T-cell (primary cell): ENCODE measurements around the gene SVIL. TPM values are rescaled to one million over a fixed set of nuclear protein-coding genes. Genes with fewer than 3 reads are reported as not detected.
"Not testable (repeated sequence)": the region's sequence is repeated elsewhere in the genome, so short reads cannot be mapped to it uniquely, and the experiment has no call there.

ENCODE experiments used
- ATAC-seq, 4 experiments: fragments of 200-7000 bp in 3 of 4; fragments of 150-1000 bp in 1 of 4; cut with Tn5 transposase; replicated peaks in 1 of 4; 1 replicate in 3 of 4; 2 replicates in 1 of 4; pipeline ENCODE4 v1.10.0; 2021; ENCODE audit warnings: moderate library complexity in 3 of 4, mild to moderate bottlenecking in 2 of 4, moderate number of reproducible peaks in 1 of 4
- CTCF ChIA-PET, 2 donors: fragments of 300-600 bp; sonication (Branson Sonifier 250); formaldehyde crosslinking; loops; one replicate each; lab custom pipeline; 2022; ENCODE audit warnings: antibody characterized with exemption in 2 of 2; lab: Charles Lee
- POLR2A ChIA-PET, 2 donors: fragments of 300-600 bp; sonication (Branson Sonifier 250); formaldehyde crosslinking; loops; one replicate each; lab custom pipeline; 2022; ENCODE audit warnings: antibody characterized with exemption in 2 of 2; lab: Charles Lee
- DNase-seq, 35 experiments: peaks; one replicate each; pipeline versions ENCODE4 v3.0.0 to v3.0.0-alpha.2; 2013 to 2023
- H3K27ac ChIP-seq: one replicate; pipeline ENCODE4 v1.5.1; 2013; ENCODE audit warnings: low read length
- H3K27me3 ChIP-seq, 2 experiments: replicated peaks in 1 of 2; 1 replicate in 1 of 2; 2 replicates in 1 of 2; pipeline versions ENCODE4 v1.6.1 to v1.7.0; 2013; ENCODE audit warnings: low read length in 1 of 2, mixed read lengths in 1 of 2; ENCODE audit not compliant: control insufficient read depth in 2 of 2, insufficient read depth in 2 of 2; ENCODE audit errors: extremely low read depth in 1 of 2
- H3K36me3 ChIP-seq, 2 donors: 1 replicate in 1 of 2; 2 replicates in 1 of 2; pipeline versions ENCODE4 v1.6.1 to v1.7.0; 2013; ENCODE audit warnings: low read length in 1 of 2; ENCODE audit not compliant: control insufficient read depth in 2 of 2, insufficient read depth in 1 of 2; ENCODE audit errors: extremely low read depth in 1 of 2
- H3K4me1 ChIP-seq, 2 experiments: 1 replicate in 1 of 2; 2 replicates in 1 of 2; pipeline versions ENCODE4 v1.6.1 to v1.7.0; 2013; ENCODE audit warnings: low read length in 2 of 2, mixed read lengths in 1 of 2; ENCODE audit not compliant: insufficient read depth in 2 of 2, control insufficient read depth in 1 of 2; ENCODE audit errors: extremely low read depth in 1 of 2
- H3K4me3 ChIP-seq, 2 donors: 1 replicate in 1 of 2; 2 replicates in 1 of 2; pipeline versions ENCODE4 v1.5.1 to v1.7.0; 2013; ENCODE audit warnings: mild to moderate bottlenecking in 2 of 2, low read length in 1 of 2, moderate library complexity in 1 of 2; ENCODE audit not compliant: control insufficient read depth in 1 of 2; ENCODE audit errors: extremely low read depth in 1 of 2
- H3K9me3 ChIP-seq: 2 replicates; pipeline ENCODE4 v1.7.0; 2013
- H3K27ac Mint-ChIP-seq, 2 donors: one replicate each; pipeline ENCODE4 v1.8.0; 2020 to 2021; ENCODE audit warnings: mild to moderate bottlenecking in 2 of 2, mixed read lengths in 2 of 2
- H3K27me3 Mint-ChIP-seq, 2 donors: one replicate each; pipeline ENCODE4 v1.8.0; 2021 to 2022; ENCODE audit warnings: mixed read lengths in 2 of 2
- H3K36me3 Mint-ChIP-seq: one replicate; pipeline ENCODE4 v1.8.0; 2021; ENCODE audit warnings: mixed read lengths
- H3K4me1 Mint-ChIP-seq, 3 donors: one replicate each; pipeline ENCODE4 v1.8.0; 2020 to 2022; ENCODE audit warnings: mixed read lengths in 3 of 3, mild to moderate bottlenecking in 1 of 3
- H3K4me3 Mint-ChIP-seq, 3 donors: one replicate each; pipeline ENCODE4 v1.8.0; 2020 to 2022; ENCODE audit warnings: mild to moderate bottlenecking in 3 of 3, mixed read lengths in 3 of 3, moderate library complexity in 3 of 3
- H3K9me3 Mint-ChIP-seq, 3 donors: one replicate each; pipeline ENCODE4 v1.8.0; 2020 to 2022; ENCODE audit warnings: mixed read lengths in 3 of 3
- WGBS: methylation state at CpG from one replicate; pipeline ENCODE4 v1.1.5; 2013; ENCODE audit warnings: missing lambda C conversion rate; ENCODE audit not compliant: insufficient coverage; 5-methylcytosine and 5-hydroxymethylcytosine counted together
- total RNA-seq, 35 experiments: library from RNA in 6 of 35; stranded (reverse) in 6 of 35; fragments of 120-200 nt in 1 of 35; gene quantifications; one replicate each; pipeline versions ENCODE4 v1.2.1 to v1.2.4 and lab custom pipeline; 2013 to 2026

Gene SVIL
- total RNA-seq, 5 donors from 2014 or later (not counting 1 experiment from before 2014, with no cell fraction given), result 17.4 to 45.6 (median 19.6) TPM

- H3K27me3 Mint-ChIP-seq, H3K9me3 ChIP-seq: not testable (repeated sequence)
- WGBS, result no CpG with 5 or more reads among the region's 11 CpGs
These were observed 128.3 kb downstream of the SVIL start for GRCh38 chr10:29506324-29506921.

GRCh38 chr10:29502351-29502750 is 132.4 kb downstream of the SVIL start:
- H3K4me3 Mint-ChIP-seq, result no peak overlapping the region
- no peaks in the 10 kb centered on the region for H3K27me3 ChIP-seq
- H3K27ac ChIP-seq, result no peak overlapping the region
- no peaks in the 10 kb centered on the region for H3K9me3 Mint-ChIP-seq
- no peaks in the 10 kb centered on the region for H3K4me1 ChIP-seq
- DNase-seq (no peak), ATAC-seq (no peak)
- no peaks in the 10 kb centered on the region for H3K36me3 ChIP-seq
- peaks cover 34% of the 10 kb centered on the region for H3K36me3 Mint-ChIP-seq
- no peaks in the 10 kb centered on the region for H3K4me1 Mint-ChIP-seq
- H3K4me3 ChIP-seq, result no peak overlapping the region
- no CpG with 5 or more reads among the region's 1 CpG for WGBS
- POLR2A ChIA-PET, result no interaction called here
- CTCF ChIA-PET, result interaction anchor here (0.9 to 1.5 kb wide), 2 partner anchors 10 to 11 kb away, joined by 4 read pairs; no protein-coding TSS in a partner anchor
- no peak overlapping the region for H3K27ac Mint-ChIP-seq
- H3K27me3 Mint-ChIP-seq, result no peaks in the 10 kb centered on the region
- no peaks in the 10 kb centered on the region for H3K9me3 ChIP-seq

More at GRCh38 chr10:29506324-29506921, 128.3 kb downstream of the SVIL start:
- H3K4me1 Mint-ChIP-seq, H3K27ac Mint-ChIP-seq, H3K4me3 Mint-ChIP-seq, H3K27ac ChIP-seq, ATAC-seq, DNase-seq, CTCF ChIA-PET, H3K4me1 ChIP-seq, H3K36me3 ChIP-seq, POLR2A ChIA-PET, H3K9me3 Mint-ChIP-seq, H3K27me3 ChIP-seq, H3K4me3 ChIP-seq: not testable (repeated sequence)
- H3K36me3 Mint-ChIP-seq, result peaks cover 34% of the 10 kb centered on the region

GRCh38 chr10:29501692-29502091 is 133.1 kb downstream of the SVIL start:
- H3K27me3 Mint-ChIP-seq, result no peaks in the 10 kb centered on the region
- H3K36me3 ChIP-seq, result no peaks in the 10 kb centered on the region
- no peaks in the 10 kb centered on the region for H3K9me3 Mint-ChIP-seq
- ATAC-seq (no peak), DNase-seq (no peak)
- peaks cover 0 to 2% (median under 1%) of the 10 kb centered on the region in 3 donors for H3K4me1 Mint-ChIP-seq
- H3K27ac ChIP-seq, result no peak overlapping the region
- no peak overlapping the region for H3K27ac Mint-ChIP-seq
- CTCF ChIA-PET, result interaction anchor here (0.9 to 1.5 kb wide), 2 partner anchors 10 to 11 kb away, joined by 4 read pairs; no protein-coding TSS in a partner anchor
- no peaks in the 10 kb centered on the region for H3K4me1 ChIP-seq
- WGBS, result 90% methylated on average over 5 of the region's 7 CpGs
- H3K27me3 ChIP-seq, result no peaks in the 10 kb centered on the region
- H3K36me3 Mint-ChIP-seq, result peaks cover 31% of the 10 kb centered on the region
- no peaks in the 10 kb centered on the region for H3K9me3 ChIP-seq
- no peak overlapping the region for H3K4me3 Mint-ChIP-seq
- POLR2A ChIA-PET, result no interaction called here
- H3K4me3 ChIP-seq, result no peak overlapping the region

GRCh38 chr10:29499993-29500537 is 134.7 kb downstream of the SVIL start:
- no peaks in the 10 kb centered on the region for H3K27me3 ChIP-seq
- H3K9me3 ChIP-seq, result no peaks in the 10 kb centered on the region
- ChIA-PET POLR2A (no interaction called here), CTCF (no interaction called here)
- no peak overlapping the region for H3K4me3 ChIP-seq
- Mint-ChIP-seq H3K4me3 (no peak overlapping the region), H3K27me3 (no peaks in the 10 kb centered on the region), H3K36me3 (peaks cover 26% of the 10 kb centered on the region), H3K27ac (no peak overlapping the region), H3K4me1 (peaks cover 4 to 7% (median 5%) of the 10 kb centered on the region in 3 donors), H3K9me3 (no peaks in the 10 kb centered on the region)
- H3K4me1 ChIP-seq, result no peaks in the 10 kb centered on the region
- no peak overlapping the region for H3K27ac ChIP-seq
- peaks cover 0 to 4% of the 10 kb centered on the region in 2 donors for H3K36me3 ChIP-seq
- ATAC-seq (no peak), DNase-seq (no peak)
- WGBS, result 75% methylated on average over 9 of the region's 13 CpGs

GRCh38 chr10:29496341-29497162 is 138.2 kb downstream of the SVIL start:
- no peaks in the 10 kb centered on the region for H3K27me3 Mint-ChIP-seq
- H3K4me3 ChIP-seq, result no peak overlapping the region
- H3K27ac ChIP-seq, result no peak overlapping the region
- H3K36me3 ChIP-seq, result peaks cover 9 to 24% of the 10 kb centered on the region in 2 donors
- H3K27me3 ChIP-seq, result no peaks in the 10 kb centered on the region
- H3K9me3 Mint-ChIP-seq, result no peaks in the 10 kb centered on the region
- H3K4me1 ChIP-seq, result no peaks in the 10 kb centered on the region
- H3K4me3 Mint-ChIP-seq, result no peak overlapping the region
- peaks cover 4 to 7% (median 5%) of the 10 kb centered on the region in 3 donors for H3K4me1 Mint-ChIP-seq
- no peak overlapping the region for H3K27ac Mint-ChIP-seq
- ChIA-PET POLR2A (no interaction called here), CTCF (interaction anchor here (0.6 to 1.8 kb wide), 8 partner anchors 9 to 328 kb away, joined by 3 to 8 read pairs (median 3); no protein-coding TSS in a partner anchor)
- H3K36me3 Mint-ChIP-seq, result peaks cover 33% of the 10 kb centered on the region
- ATAC-seq, result peak; percentile 52 to 59 (median 56)
- WGBS, result 13% methylated on average over 8 of the region's 14 CpGs
- H3K9me3 ChIP-seq, result no peaks in the 10 kb centered on the region
- DNase-seq, result peak in 28 of 35 experiments; percentile 10 to 63 (median 41)

- peaks cover 9 to 28% of the 10 kb centered on the region in 2 donors for H3K36me3 ChIP-seq
- H3K27me3 ChIP-seq, result no peaks in the 10 kb centered on the region
- no peaks in the 10 kb centered on the region for H3K4me1 ChIP-seq
- H3K4me3 ChIP-seq, result no peak overlapping the region
- POLR2A ChIA-PET, result no interaction called here
- H3K4me3 Mint-ChIP-seq, result no peak overlapping the region
- DNase-seq, result no peak
- no peak overlapping the region for H3K27ac ChIP-seq
- ATAC-seq, result no peak
- H3K4me1 Mint-ChIP-seq, result peaks cover 4 to 7% (median 5%) of the 10 kb centered on the region in 3 donors
- CTCF ChIA-PET, result no interaction called here
- H3K9me3 ChIP-seq, result no peaks in the 10 kb centered on the region
- H3K36me3 Mint-ChIP-seq, result peaks cover 41% of the 10 kb centered on the region
- no peaks in the 10 kb centered on the region for H3K9me3 Mint-ChIP-seq
- H3K27ac Mint-ChIP-seq, result no peak overlapping the region
- WGBS, result 78% methylated on average over 8 of the region's 9 CpGs
- H3K27me3 Mint-ChIP-seq, result no peaks in the 10 kb centered on the region
These were observed 139.4 kb downstream of the SVIL start for GRCh38 chr10:29495366-29495765.
